Subcutaneous adipose tissue (tissue), 4 donors: Measurements from ENCODE around the gene PTPRN2. TPM values are rescaled to one million over a fixed set of nuclear protein-coding genes. Genes with fewer than 3 reads are reported as not detected.

ENCODE experiments used
- CTCF ChIP-seq: fragments of 450-650 bp; IDR thresholded peaks from one replicate; pipeline ENCODE4 v1.5.1; 2016; ENCODE audit warnings: low read depth, mild to moderate bottlenecking, control low read depth, antibody characterized with exemption, moderate library complexity
- total RNA-seq, 4 donors: library from RNA; depleted of rRNA; stranded (reverse); fragments of >200 nt; gene quantifications; one replicate each; pipeline ENCODE4 v1.1.0, GENCODE V29; 2016

PTPRN2 gene
- total RNA-seq, 4 donors from 2014 or later: 2.0 to 4.6 (median 3.7) TPM

GRCh38 chr7:157704365-157704764 is 883.3 kb downstream of the PTPRN2 start:
- no peak for TF ChIP-seq CTCF

- TF ChIP-seq CTCF: no peak
Observed at GRCh38 chr7:157703534-157704195, 884.0 kb downstream of the PTPRN2 start.

GRCh38 chr7:157703131-157703530 is 884.5 kb downstream of the PTPRN2 start:
- TF ChIP-seq CTCF: no peak

GRCh38 chr7:157702311-157703023 is 885.2 kb downstream of the PTPRN2 start:
- TF ChIP-seq CTCF: no peak

GRCh38 chr7:157700231-157701005 is 887.2 kb downstream of the PTPRN2 start:
- TF ChIP-seq CTCF: no peak

- no peak for TF ChIP-seq CTCF
Observed at GRCh38 chr7:157699357-157700013, 888.1 kb downstream of the PTPRN2 start.

GRCh38 chr7:157694376-157694665 is 893.3 kb downstream of the PTPRN2 start:
- no peak for TF ChIP-seq CTCF
